H1 (cell line): ENCODE results near the gene ANKIB1.

Experiments
- ATF3 ChIP-seq: IDR thresholded peaks from 2 replicates; pipeline ENCODE4 v1.6.1; 2011; ENCODE audit warnings: low read depth, mild to moderate bottlenecking, low read length; ENCODE audit not compliant: insufficient read depth
- CHD2 ChIP-seq: IDR thresholded peaks from 2 replicates; pipeline ENCODE4 v1.6.1; 2012; ENCODE audit warnings: low read length, improper control_type of control experiment
- CTCF ChIP-seq, 3 experiments: IDR thresholded peaks; 1 replicate in 2 of 3; 2 replicates in 1 of 3; pipeline versions ENCODE4 v1.5.1 to v1.6.1; 2011; ENCODE audit warnings: low read length in 3 of 3, mild to moderate bottlenecking in 3 of 3, inconsistent platforms in 2 of 3, low read depth in 1 of 3, moderate library complexity in 1 of 3; ENCODE audit not compliant: insufficient read depth in 1 of 3; ENCODE audit errors: control extremely low read depth in 1 of 3
- EGR1 ChIP-seq: IDR thresholded peaks from 2 replicates; pipeline ENCODE4 v1.6.1; 2011; ENCODE audit warnings: low read depth, low read length, borderline replicate concordance
- EZH2 ChIP-seq: fragments of 200-600 bp; sonication (generic); IDR thresholded peaks from 2 replicates; pipeline ENCODE4 v1.7.1; 2012; ENCODE audit warnings: low read depth, mild to moderate bottlenecking, moderate library complexity, low read length, inconsistent platforms; ENCODE audit not compliant: severe bottlenecking
- FOSL1 ChIP-seq: IDR thresholded peaks from 2 replicates; pipeline ENCODE4 v1.6.1; 2011; ENCODE audit warnings: mild to moderate bottlenecking, low read depth, low read length, moderate library complexity; ENCODE audit not compliant: insufficient read depth
- MAX ChIP-seq: IDR thresholded peaks from 2 replicates; pipeline ENCODE4 v1.6.1; 2012; ENCODE audit warnings: inconsistent platforms
- POLR2A ChIP-seq, 2 experiments: IDR thresholded peaks; 1 replicate in 1 of 2; 2 replicates in 1 of 2; pipeline ENCODE4 v1.6.1; 2011; ENCODE audit warnings: low read depth in 2 of 2, low read length in 2 of 2, mild to moderate bottlenecking in 2 of 2; ENCODE audit errors: control extremely low read depth in 1 of 2
- POLR2AphosphoS5 ChIP-seq: IDR thresholded peaks from 2 replicates; pipeline ENCODE4 v1.6.1; 2011; ENCODE audit warnings: low read depth, low read length
- RNF2 ChIP-seq: fragments of 200-900, 300-1000 bp; sonication (generic); IDR thresholded peaks from 2 replicates; pipeline ENCODE4 v1.7.1; 2016; ENCODE audit warnings: borderline replicate concordance, low read depth, mild to moderate bottlenecking, antibody characterized with exemption, low read length; ENCODE audit not compliant: poor library complexity, severe bottlenecking; ENCODE audit errors: missing control alignments
- SIN3A ChIP-seq, 2 experiments: IDR thresholded peaks in 1 of 2; conservative IDR thresholded peaks in 1 of 2; 2 replicates each; pipeline ENCODE4 v1.6.1; 2011 to 2012; ENCODE audit warnings: low read length in 2 of 2, improper control_type of control experiment in 1 of 2, low read depth in 1 of 2, mild to moderate bottlenecking in 1 of 2
- TEAD4 ChIP-seq: IDR thresholded peaks from 2 replicates; pipeline ENCODE4 v1.6.1; 2012; ENCODE audit warnings: low read depth, low read length, inconsistent platforms, mixed read lengths
- USF2 ChIP-seq: IDR thresholded peaks from 2 replicates; pipeline ENCODE4 v1.6.1; 2011; ENCODE audit warnings: low read length, improper control_type of control experiment
- YY1 ChIP-seq: IDR thresholded peaks from 2 replicates; pipeline ENCODE4 v1.6.1; 2011; ENCODE audit warnings: low read depth, mild to moderate bottlenecking, low read length

- TF ChIP-seq EZH2 (no peak), ATF3 (no peak), EGR1 (no peak), YY1 (no peak), FOSL1 (no peak), RNF2 (no peak), CTCF (IDR thresholded peaks at IDR 0.05; ENCODE audit: control extremely low read depth in 1 of 3, insufficient read depth in 1 of 3, low read depth in 1 of 3, low read length in 3 of 3) (no peak), POLR2A (IDR thresholded peaks at IDR 0.05; ENCODE audit: control extremely low read depth in 1 of 2, low read depth in 2 of 2, low read length in 2 of 2) (no peak), POLR2AphosphoS5 (no peak), MAX (no peak), SIN3A (conservative IDR thresholded peaks at IDR 0.05 in 1 of 2, IDR thresholded peaks at IDR 0.05 in 1 of 2; ENCODE audit: low read depth in 1 of 2, low read length in 2 of 2) (no peak), TEAD4 (no peak), USF2 (no peak), CHD2 (no peak)
These were observed 97.9 kb downstream of the ANKIB1 start for GRCh38 chr7:92343714-92344113.
